Gastrocnemius medialis (tissue), 4 donors: ENCODE measurements around the gene DDX4.

Experiments used
- CTCF ChIP-seq, 5 experiments: fragments of 450-650 bp in 3 of 5; fragments of 200-600 bp in 2 of 5; sonication (generic) in 2 of 5; IDR thresholded peaks in 4 of 5; conservative IDR thresholded peaks in 1 of 5; 1 replicate in 4 of 5; 2 replicates in 1 of 5; pipeline ENCODE4 v1.5.1; 2016 to 2019; ENCODE audit warnings: antibody characterized with exemption in 5 of 5, mild to moderate bottlenecking in 3 of 5, moderate library complexity in 3 of 5
- POLR2A ChIP-seq, 2 donors: fragments of 450-650 bp; IDR thresholded peaks; one replicate each; pipeline ENCODE4 v1.6.1; 2017; ENCODE audit warnings: antibody characterized with exemption in 2 of 2, mild to moderate bottlenecking in 2 of 2, moderate library complexity in 2 of 2

GRCh38 chr5:55712023-55712859, 25.6 kb upstream of the DDX4 start, which contains the start of gene SLC38A9:
- no peak for TF ChIP-seq CTCF (IDR thresholded peaks at IDR 0.05 in 4 of 5, conservative IDR thresholded peaks at IDR 0.05 in 1 of 5)
- no peak for TF ChIP-seq POLR2A (IDR thresholded peaks at IDR 0.05)
